KOPT-K1 (cell line): ENCODE measurements around the gene ERC2.

ENCODE experiments used
- H3K27ac ChIP-seq: fragments of 200-600 bp; sonication (generic); 2 replicates; pipeline ENCODE4 v1.5.1; 2016; ENCODE audit warnings: antibody characterized with exemption, mild to moderate bottlenecking, low read depth, low read length; ENCODE audit not compliant: poor library complexity, severe bottlenecking
- H3K36me3 ChIP-seq: fragments of 200-600 bp; sonication (generic); 2 replicates; pipeline ENCODE4 v1.5.1; 2017; ENCODE audit warnings: antibody characterized with exemption, mild to moderate bottlenecking, low read length, moderate library complexity; ENCODE audit not compliant: insufficient read depth
- H3K9me3 ChIP-seq: fragments of 200-600 bp; sonication (generic); 2 replicates; pipeline ENCODE4 v1.5.1; 2017; ENCODE audit warnings: antibody characterized with exemption, low read length, mild to moderate bottlenecking; ENCODE audit not compliant: insufficient read depth, poor library complexity, severe bottlenecking

Gene ERC2

DNA sequence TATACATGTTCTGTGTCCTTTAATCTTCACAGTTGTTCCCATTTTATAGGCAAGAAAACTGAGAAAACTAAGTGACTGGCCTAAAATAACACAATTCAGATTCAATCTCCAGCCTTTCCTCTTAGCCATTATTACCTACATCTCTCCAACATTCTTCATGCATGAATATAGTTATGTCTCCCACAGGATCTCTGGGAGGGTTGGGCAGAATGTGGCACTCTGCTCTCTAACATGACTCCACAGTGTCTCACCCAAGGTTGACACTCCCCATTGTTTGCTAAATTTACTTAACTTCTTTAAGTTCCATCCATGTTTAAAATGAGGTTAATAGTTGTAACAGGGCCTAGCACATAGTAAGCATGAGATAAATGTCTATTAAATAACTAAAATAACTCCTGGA lies 276.3 kb downstream of the ERC2 start:
- Histone ChIP-seq H3K27ac (no peak overlapping the region), H3K36me3 (no peaks in the 10 kb centered on the region), H3K9me3 (no peaks in the 10 kb centered on the region)

DNA sequence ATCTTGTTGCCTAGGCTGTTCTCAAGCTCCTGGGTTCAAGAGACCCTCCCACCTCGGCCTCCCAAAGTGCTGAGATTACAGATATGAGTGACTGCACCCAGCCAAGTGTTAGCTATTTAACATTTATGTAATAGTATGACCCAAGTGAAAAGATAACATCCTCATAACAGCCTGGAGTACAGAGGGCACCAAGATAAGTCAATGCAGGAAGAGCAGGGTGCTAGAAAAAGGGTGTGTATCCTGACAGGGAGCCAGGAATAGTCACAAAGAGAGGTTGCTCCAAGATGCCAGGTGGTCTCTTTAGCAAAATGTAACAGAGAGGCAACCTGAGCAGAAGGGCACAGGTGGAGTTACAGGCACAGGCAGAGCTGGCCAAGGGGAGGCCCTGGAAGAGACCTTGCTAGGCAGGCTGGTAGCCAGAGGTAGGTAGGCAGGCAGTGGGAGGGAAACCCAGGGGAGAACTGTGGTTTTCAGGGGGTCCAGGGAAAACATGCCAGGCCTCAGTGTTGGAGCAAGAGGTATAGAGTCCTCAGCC lies 277.4 kb downstream of the ERC2 start:
- no peaks in the 10 kb centered on the region for H3K36me3 ChIP-seq
- H3K9me3 ChIP-seq, result no peaks in the 10 kb centered on the region
- no peak overlapping the region for H3K27ac ChIP-seq

- no peaks in the 10 kb centered on the region for H3K36me3 ChIP-seq
- H3K9me3 ChIP-seq, result no peaks in the 10 kb centered on the region
- no peak overlapping the region for H3K27ac ChIP-seq
These were observed 278.1 kb downstream of the ERC2 start for GRCh38 chr3:56190130-56190529.

DNA sequence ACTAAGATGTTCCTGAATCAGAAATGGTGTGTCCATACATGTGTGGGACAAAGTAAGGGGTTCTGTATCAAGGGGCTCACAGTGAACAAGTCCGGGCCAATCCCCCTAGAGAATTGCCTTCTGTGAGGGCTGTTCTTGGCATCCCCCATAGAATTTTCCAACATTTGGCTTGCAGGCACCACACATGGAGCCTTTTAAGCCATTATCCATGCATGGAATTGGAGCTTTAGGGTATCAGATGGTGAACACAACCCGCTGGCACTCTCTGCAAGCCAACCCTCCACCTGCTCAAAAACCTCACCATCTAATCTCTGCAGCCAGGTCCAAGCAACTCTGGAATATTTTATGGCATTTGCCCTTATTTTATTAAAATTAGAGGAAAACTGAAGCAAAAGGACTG lies 278.7 kb downstream of the ERC2 start:
- no peaks in the 10 kb centered on the region for H3K9me3 ChIP-seq
- no peak overlapping the region for H3K27ac ChIP-seq
- no peaks in the 10 kb centered on the region for H3K36me3 ChIP-seq

GRCh38 chr3:56188201-56188600 lies 280.1 kb downstream of the ERC2 start:
- Histone ChIP-seq H3K27ac (no peak overlapping the region), H3K9me3 (no peaks in the 10 kb centered on the region)

DNA sequence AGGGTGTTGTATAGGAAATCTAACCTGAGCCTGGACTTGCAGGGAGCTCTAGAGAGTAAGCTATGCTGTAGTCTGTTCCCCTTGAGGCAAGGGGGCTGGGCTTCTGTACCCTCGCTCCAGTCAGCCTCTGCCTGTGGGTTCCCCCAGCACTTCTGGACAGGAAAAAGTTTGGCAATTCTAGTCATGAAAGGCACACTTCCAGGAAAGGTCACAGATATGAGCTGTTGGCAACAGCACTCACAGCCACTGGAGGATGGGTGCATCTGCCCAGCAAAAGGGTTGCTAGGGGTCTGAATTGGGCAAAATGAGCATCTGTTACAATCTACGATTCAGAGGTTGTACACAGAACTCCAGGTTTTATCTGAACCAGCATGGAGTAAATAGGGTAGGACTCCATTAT lies 281.2 kb downstream of the ERC2 start:
- Histone ChIP-seq H3K27ac (no peak overlapping the region), H3K9me3 (no peaks in the 10 kb centered on the region), H3K36me3 (no peaks in the 10 kb centered on the region)

More at GRCh38 chr3:56188201-56188600, 280.1 kb downstream of the ERC2 start:
- H3K36me3 ChIP-seq, result no peaks in the 10 kb centered on the region

- Histone ChIP-seq H3K27ac (no peak overlapping the region), H3K36me3 (no peaks in the 10 kb centered on the region), H3K9me3 (no peaks in the 10 kb centered on the region)
These were observed 282.4 kb downstream of the ERC2 start for GRCh38 chr3:56185827-56186226.

DNA sequence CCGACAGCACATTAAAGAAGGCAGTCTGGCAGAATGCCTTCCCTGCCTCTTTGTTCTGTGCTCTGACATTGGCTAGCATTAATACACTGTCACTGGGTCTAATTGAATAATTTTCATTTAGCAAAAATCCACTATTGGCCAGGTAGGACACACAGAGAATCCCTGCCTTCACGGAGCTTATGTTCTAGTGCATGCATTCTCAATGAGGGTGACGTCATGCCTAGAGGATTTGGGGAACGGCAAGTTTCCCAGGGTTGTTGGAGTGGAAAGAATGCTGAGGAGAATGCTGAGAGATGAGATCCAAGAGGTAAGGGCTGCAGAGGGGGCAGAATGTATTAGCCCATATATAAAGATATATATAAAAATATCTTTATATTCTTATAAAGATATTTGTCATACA lies 284.7 kb downstream of the ERC2 start:
- no peak overlapping the region for H3K27ac ChIP-seq
- H3K9me3 ChIP-seq, result no peaks in the 10 kb centered on the region
- H3K36me3 ChIP-seq, result no peaks in the 10 kb centered on the region

DNA sequence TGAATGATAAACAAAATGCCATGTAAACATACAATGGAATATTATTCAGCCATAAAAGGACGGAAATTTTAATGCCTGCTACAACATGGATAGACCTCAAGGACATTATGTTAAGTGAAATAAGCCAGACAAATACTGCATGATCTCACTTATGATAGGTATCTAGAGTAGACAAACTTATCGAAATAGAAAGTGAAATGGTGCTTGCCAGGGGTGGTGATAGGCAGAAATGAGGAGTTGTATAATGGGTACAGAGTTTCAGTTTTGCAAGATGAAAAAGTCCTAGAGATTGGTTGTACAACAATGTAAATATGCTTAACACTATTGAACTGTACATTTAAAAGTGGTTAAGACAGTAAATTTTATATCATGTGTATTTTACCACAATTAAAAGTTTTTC lies 287.8 kb downstream of the ERC2 start:
- H3K27ac ChIP-seq, result no peak overlapping the region
- H3K9me3 ChIP-seq, result no peaks in the 10 kb centered on the region
- H3K36me3 ChIP-seq, result no peaks in the 10 kb centered on the region

DNA sequence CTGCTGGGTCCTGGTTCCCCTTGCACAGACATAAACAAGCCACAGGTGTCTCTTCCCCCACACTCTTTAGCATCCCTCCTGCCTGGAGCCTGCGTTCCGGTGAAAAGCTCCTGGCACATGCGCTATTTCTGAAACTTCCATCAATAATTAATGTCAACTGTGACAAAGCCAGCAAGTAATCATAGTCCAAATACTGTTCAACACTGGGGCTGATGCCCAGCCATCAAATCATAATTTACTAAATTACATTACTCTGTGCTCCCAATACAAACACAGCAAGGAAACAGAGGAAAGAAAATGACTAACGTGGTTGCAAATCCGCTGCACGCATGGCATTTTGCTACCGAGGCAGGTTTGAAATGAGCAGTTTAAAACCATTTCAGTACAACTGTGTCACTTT lies 294.7 kb downstream of the ERC2 start:
- Histone ChIP-seq H3K36me3 (no peaks in the 10 kb centered on the region), H3K9me3 (no peaks in the 10 kb centered on the region), H3K27ac (no peak overlapping the region)

- Histone ChIP-seq H3K9me3 (no peaks in the 10 kb centered on the region), H3K27ac (no peak overlapping the region), H3K36me3 (no peaks in the 10 kb centered on the region)
These were observed 303.8 kb downstream of the ERC2 start for GRCh38 chr3:56164436-56164835.

GRCh38 chr3:56157693-56158362 lies 310.4 kb downstream of the ERC2 start:
- Histone ChIP-seq H3K27ac (no peak overlapping the region), H3K36me3 (no peaks in the 10 kb centered on the region), H3K9me3 (no peaks in the 10 kb centered on the region)

DNA sequence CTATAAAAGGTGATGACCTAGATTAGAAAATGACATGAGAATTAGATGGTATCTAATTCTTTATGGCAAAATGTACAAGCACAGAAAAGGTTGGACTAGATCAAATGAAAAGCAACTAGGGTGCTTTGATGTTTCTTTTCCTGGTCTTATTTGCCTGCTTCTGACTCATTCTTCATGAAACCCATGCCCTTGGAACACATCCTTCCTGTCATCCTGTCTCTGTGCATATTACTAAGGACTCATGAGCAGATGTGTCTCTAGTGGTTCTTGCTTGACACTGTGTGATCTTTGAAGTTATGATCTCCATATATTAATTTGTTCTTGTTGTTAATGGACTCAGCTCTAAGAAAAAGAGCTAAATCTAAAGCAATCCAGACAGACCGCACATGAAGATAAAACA lies 314.0 kb downstream of the ERC2 start:
- Histone ChIP-seq H3K36me3 (no peaks in the 10 kb centered on the region), H3K27ac (no peak overlapping the region), H3K9me3 (no peaks in the 10 kb centered on the region)

GRCh38 chr3:56147354-56147753 lies 320.9 kb downstream of the ERC2 start:
- Histone ChIP-seq H3K36me3 (no peaks in the 10 kb centered on the region), H3K27ac (no peak overlapping the region), H3K9me3 (no peaks in the 10 kb centered on the region)

DNA sequence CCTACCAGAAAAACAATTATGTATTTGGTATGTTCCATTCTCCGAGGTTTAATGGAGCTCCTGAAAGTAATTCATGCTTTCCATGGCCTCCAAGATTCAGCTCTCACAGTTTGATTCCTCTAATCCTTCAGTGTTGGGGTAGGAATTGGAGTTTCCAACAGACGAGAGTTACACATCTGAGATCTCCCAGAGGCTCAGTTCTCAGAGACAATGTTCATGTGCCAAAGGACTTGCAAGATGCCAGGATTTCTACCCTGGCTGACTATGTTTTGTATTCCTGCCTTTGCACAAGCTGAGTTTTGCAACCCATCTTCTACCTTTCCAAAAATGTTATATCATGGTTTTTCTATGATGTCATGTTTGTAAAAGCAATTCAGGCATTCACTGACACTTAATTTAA lies 322.9 kb downstream of the ERC2 start:
- Histone ChIP-seq H3K9me3 (no peaks in the 10 kb centered on the region), H3K27ac (no peak overlapping the region), H3K36me3 (no peaks in the 10 kb centered on the region)

- Histone ChIP-seq H3K36me3 (no peaks in the 10 kb centered on the region), H3K9me3 (no peaks in the 10 kb centered on the region), H3K27ac (no peak overlapping the region)
These were observed 323.5 kb downstream of the ERC2 start for GRCh38 chr3:56144805-56145204.
